HEK293T (cell line): ENCODE results near the gene AIRE.

Experiments
- BHLHE40 ChIP-seq: fragments of 450-650 bp; IDR thresholded peaks from 2 replicates; pipeline ENCODE4 v1.6.1; 2016; ENCODE audit warnings: mild to moderate bottlenecking, moderate library complexity, borderline replicate concordance
- FOXA1 ChIP-seq: fragments of 450-650 bp; IDR thresholded peaks from 2 replicates; pipeline ENCODE4 v1.6.1; 2016; ENCODE audit warnings: mild to moderate bottlenecking
- FOXM1 ChIP-seq: fragments of 450-650 bp; IDR thresholded peaks from 2 replicates; pipeline ENCODE4 v1.6.1; 2017; ENCODE audit warnings: mild to moderate bottlenecking, borderline replicate concordance
- HDGF ChIP-seq: fragments of 450-650 bp; IDR thresholded peaks from 2 replicates; pipeline ENCODE4 v1.6.1; 2017; ENCODE audit warnings: antibody characterized with exemption, borderline replicate concordance
- L3MBTL2 ChIP-seq: fragments of 450-650 bp; conservative IDR thresholded peaks from 2 replicates; pipeline ENCODE4 v1.6.1; 2016; ENCODE audit warnings: mild to moderate bottlenecking
- LEF1 ChIP-seq: fragments of 450-650 bp; IDR thresholded peaks from 2 replicates; pipeline ENCODE4 v1.6.1; 2017; ENCODE audit warnings: mild to moderate bottlenecking, borderline replicate concordance
- NFRKB ChIP-seq: fragments of 450-650 bp; IDR thresholded peaks from 2 replicates; pipeline ENCODE4 v1.6.1; 2016; ENCODE audit warnings: mild to moderate bottlenecking, moderate library complexity
- SUZ12 ChIP-seq: fragments of 450-650 bp; IDR thresholded peaks from 2 replicates; pipeline ENCODE4 v1.6.1; 2016; ENCODE audit warnings: mild to moderate bottlenecking
- TARDBP ChIP-seq: fragments of 450-650 bp; IDR thresholded peaks from 2 replicates; pipeline ENCODE4 v1.6.1; 2016
- ZNF384 ChIP-seq: fragments of 450-650 bp; IDR thresholded peaks from 2 replicates; pipeline ENCODE4 v1.6.1; 2016
- TF ChIP-seq, protein P1 (sequence below): fragments of 450-650 bp; IDR thresholded peaks from 2 replicates; pipeline ENCODE4 v1.6.1; 2016

DNA sequence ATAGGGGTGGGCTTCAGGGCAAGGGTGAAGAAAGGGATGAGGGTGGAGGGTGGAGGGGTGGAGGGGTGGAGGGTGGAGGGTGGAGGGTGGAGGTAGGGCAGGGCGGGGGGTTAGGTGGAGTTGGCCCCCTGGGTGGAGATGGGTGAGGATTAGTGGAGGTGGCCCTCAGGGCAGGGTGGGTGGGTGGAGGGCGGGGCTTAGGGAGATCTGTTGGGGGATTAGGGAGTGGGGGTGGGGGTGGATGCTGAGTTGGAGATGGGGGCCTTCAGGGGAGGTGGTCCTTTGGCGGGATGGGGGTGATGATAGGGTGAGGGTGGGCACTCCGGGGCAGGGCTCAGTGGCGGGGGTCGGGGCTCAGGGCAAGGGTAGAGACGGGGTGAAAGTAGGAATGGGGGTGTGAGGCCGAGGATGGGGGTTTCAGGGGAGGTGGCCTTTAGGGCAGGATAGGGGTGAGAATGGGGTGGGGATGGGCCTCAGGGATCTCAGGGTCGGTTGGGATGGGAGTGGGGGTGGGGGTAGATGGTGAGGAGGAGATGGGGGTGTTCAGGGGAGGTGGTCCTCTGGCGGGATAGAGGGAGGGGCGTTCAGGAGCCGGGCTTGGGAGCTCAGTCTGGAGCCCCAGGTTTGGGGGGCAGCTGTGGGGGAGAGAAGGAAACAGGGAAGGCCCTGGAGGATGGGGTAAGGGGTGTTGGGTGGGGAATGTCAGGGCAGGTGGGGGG lies 23.2 kb upstream of the AIRE start:
- TF ChIP-seq FOXA1 = no peak
- TF ChIP-seq FOXM1 = no peak
- no peak for TF ChIP-seq BHLHE40
- no peak for TF ChIP-seq TARDBP
- TF ChIP-seq ZNF384 = no peak
- TF ChIP-seq HDGF = no peak
- no peak for TF ChIP-seq NFRKB
- TF ChIP-seq, protein P1, sequence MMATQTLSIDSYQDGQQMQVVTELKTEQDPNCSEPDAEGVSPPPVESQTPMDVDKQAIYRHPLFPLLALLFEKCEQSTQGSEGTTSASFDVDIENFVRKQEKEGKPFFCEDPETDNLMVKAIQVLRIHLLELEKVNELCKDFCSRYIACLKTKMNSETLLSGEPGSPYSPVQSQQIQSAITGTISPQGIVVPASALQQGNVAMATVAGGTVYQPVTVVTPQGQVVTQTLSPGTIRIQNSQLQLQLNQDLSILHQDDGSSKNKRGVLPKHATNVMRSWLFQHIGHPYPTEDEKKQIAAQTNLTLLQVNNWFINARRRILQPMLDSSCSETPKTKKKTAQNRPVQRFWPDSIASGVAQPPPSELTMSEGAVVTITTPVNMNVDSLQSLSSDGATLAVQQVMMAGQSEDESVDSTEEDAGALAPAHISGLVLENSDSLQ = no peak
- no peak for TF ChIP-seq LEF1
- TF ChIP-seq L3MBTL2 = no peak
- TF ChIP-seq SUZ12 = no peak
